Activated CD8-positive, alpha-beta memory T cell treated with anti-CD3 and anti-CD28 coated beads, Interleukin-2, amount 10 ng/mL, durations not matched to agents 7 days and 5 days (primary cell): Measurements from ENCODE around the gene SOX21. TPM values are rescaled to one million over a fixed set of nuclear protein-coding genes. Genes with fewer than 3 reads are reported as not detected.

Experiments
- ATAC-seq: fragments of 150-1000 bp; cut with Tn5 transposase; one replicate; pipeline ENCODE4 v1.10.0; 2021; ENCODE audit warnings: moderate library complexity
- CTCF ChIA-PET: fragments of 350-600 bp; sonication (Branson Sonifier 250); formaldehyde crosslinking; loops from one replicate; lab custom pipeline; 2021; ENCODE audit warnings: antibody characterized with exemption; lab: Charles Lee
- DNase-seq: peaks from one replicate; pipeline ENCODE4 v3.0.0-alpha.2; 2020
- H3K27ac Mint-ChIP-seq: one replicate; pipeline ENCODE4 v1.8.0; 2021; ENCODE audit warnings: mild to moderate bottlenecking, mixed read lengths
- H3K27me3 Mint-ChIP-seq: one replicate; pipeline ENCODE4 v1.8.0; 2021; ENCODE audit warnings: mixed read lengths
- H3K36me3 Mint-ChIP-seq: one replicate; pipeline ENCODE4 v1.8.0; 2021; ENCODE audit warnings: mild to moderate bottlenecking, mixed read lengths
- H3K4me1 Mint-ChIP-seq: one replicate; pipeline ENCODE4 v1.8.0; 2021; ENCODE audit warnings: mixed read lengths
- H3K4me3 Mint-ChIP-seq: one replicate; pipeline ENCODE4 v1.8.0; 2021; ENCODE audit warnings: mild to moderate bottlenecking, moderate library complexity, mixed read lengths
- H3K9me3 Mint-ChIP-seq: one replicate; pipeline ENCODE4 v1.8.0; 2022; ENCODE audit warnings: low read depth, mixed read lengths
- total RNA-seq, 2 experiments: library from RNA; stranded (reverse); gene quantifications; one replicate each; pipeline ENCODE4 v1.2.3, GENCODE V29; 2021

The SOX21 gene
- total RNA-seq, 2 experiments from 2014 or later, result not detected

DNA sequence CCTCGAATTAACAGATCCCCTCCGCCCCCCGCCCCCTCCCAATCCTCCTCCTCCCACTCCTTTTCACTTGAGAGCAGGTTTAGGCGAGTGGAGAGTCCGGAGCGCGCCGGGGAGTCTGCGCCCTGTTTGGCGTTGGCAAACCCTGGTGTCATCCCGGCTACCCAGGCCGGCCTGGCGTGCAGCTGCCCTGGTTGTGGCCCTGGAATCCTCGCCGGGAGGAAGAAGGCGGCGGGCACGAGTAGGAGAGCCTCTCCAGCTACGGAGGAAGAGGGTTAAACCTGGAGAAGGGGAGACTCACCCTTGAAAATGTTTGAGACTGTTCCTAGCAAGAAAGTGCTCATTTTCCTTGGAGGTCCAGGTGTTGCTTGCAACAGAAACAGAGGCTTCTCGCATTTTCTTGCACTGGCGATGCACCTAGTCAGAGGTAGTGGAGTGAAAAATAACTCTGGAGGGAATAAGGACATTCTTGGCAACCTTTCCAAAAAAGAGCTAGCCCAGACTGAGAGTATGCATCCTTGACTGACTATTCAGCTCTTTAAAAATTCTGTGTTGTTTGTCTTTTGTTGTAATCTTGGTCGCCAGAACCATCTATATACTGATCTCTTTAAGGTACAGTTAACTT is 1.3 kb upstream of the SOX21 start:
- Mint-ChIP-seq H3K4me1 (peaks cover 12% of the 10 kb centered on the region), H3K27ac (peak overlapping the region; percentile 28), H3K4me3 (no peak overlapping the region), H3K27me3 (peaks cover 75% of the 10 kb centered on the region), H3K9me3 (no peaks in the 10 kb centered on the region), H3K36me3 (no peaks in the 10 kb centered on the region)
- no peak for ATAC-seq
- CTCF ChIA-PET, result no interaction called here
- no peak for DNase-seq

DNA sequence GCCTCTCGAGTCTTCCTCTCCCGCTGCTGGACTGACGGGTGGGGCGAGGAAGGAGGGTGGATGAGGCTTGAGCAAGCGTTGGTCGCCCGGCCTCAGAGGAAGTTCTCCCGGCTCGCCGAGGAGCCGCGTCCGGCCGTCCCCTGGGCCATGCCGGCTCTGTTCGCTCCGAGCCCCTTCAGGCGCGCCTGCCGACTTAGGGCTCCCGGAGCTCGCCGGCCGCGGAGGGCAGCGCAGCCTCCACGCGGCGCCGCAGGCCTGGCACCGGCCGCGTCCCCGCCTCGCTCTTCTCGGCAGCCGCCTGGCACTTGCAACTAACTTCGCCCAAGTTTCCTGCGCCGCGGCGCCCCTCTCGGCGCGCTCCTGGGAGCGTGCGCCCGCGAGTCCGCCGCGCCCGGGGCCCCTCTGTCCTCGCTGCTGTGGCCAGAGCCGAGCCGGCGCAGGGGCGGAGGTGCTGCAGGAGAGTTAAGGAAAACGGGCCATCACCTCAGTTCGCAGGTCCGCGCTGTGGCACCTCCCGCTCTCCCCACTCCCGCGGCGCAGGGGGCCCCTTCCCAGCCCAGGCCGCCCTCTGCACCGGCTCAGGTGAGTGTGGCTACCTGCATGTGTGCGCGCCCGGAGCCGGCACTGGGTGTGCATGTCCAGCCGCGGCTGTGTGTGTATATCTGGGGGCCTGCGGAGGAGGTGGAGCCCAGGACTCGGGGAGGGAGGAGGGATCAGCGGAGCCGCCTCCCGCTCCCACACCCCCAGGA is 641 bp upstream of the SOX21 start:
- no peak for ATAC-seq
- Mint-ChIP-seq H3K9me3 (no peaks in the 10 kb centered on the region), H3K27me3 (peaks cover 81% of the 10 kb centered on the region), H3K27ac (no peak overlapping the region), H3K4me1 (peaks cover 12% of the 10 kb centered on the region), H3K4me3 (no peak overlapping the region), H3K36me3 (no peaks in the 10 kb centered on the region)
- CTCF ChIA-PET, result no interaction called here
- DNase-seq, result no peak

DNA sequence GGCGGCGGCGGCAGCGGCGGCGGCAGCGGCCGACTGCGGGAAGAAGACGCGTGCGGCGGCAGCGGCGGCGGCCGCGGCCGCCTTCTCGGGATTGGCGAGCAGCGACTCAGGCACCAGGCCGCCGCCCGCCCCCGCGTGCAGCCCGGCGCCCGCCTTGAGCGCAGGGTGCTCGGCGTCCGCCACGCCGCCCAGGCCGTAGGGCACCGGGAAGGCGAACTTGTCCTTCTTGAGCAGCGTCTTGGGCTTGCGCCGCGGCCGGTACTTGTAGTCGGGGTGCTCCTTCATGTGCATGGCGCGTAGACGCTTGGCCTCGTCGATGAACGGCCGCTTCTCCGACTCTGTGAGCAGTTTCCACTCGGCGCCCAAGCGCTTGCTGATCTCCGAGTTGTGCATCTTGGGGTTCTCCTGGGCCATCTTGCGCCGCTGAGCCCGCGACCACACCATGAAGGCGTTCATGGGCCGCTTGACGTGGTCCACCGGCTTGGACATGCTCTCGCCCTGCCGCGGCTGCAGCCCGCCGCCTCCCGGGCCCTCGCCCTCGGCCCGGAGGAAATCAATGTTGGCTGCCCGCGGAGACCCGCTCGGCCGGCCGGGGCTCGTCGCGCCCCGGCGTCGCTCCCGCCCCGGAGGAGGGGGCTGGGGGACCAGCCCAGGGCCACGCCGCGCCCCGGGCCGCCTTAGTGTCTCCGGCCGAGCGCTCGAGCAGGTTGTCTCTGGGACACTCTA is 621 bp downstream of the SOX21 start:
- Mint-ChIP-seq H3K9me3 (no peaks in the 10 kb centered on the region), H3K4me3 (no peak overlapping the region), H3K27me3 (peaks cover 83% of the 10 kb centered on the region), H3K4me1 (peaks cover 16% of the 10 kb centered on the region), H3K36me3 (peaks cover 2% of the 10 kb centered on the region), H3K27ac (no peak overlapping the region)
- DNase-seq, result no peak
- peak; percentile 30 for ATAC-seq
- CTCF ChIA-PET, result no interaction called here

DNA sequence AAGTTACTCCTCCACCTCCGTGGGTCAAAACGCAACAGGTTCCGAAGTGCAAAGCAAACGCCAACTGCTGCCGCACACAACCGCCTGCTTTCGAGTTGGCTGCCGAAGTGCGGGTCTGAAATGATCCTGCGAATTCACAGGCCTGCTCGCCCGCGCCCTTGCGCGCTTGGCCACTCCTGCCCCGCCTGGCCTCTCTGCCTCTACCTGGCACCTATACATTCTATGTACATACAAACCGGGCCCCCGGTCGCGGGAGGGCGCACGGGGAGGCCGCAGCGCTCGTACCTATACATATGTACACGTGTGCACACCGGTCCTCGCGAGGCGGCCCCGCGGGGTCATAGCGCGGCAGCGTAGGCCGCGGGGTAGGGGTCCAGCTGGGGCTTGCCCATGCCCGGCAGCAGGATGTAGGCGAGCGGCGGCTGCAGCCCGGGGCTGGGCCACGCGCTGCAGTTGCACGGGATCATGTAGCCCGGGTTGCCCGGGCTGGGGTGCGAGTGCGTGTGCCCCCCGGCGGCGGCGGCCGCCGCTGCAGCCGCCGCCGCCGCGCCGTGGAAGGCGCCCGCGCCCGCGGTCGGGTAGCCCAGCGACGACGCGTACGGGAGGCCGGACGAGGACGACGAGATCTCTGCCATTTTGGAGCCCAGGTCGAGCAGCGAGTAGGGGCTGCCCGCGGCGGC is 1.3 kb downstream of the SOX21 start:
- Mint-ChIP-seq H3K36me3 (peaks cover 2% of the 10 kb centered on the region), H3K9me3 (no peaks in the 10 kb centered on the region), H3K27me3 (peaks cover 83% of the 10 kb centered on the region), H3K27ac (no peak overlapping the region), H3K4me1 (peaks cover 16% of the 10 kb centered on the region), H3K4me3 (peak overlapping the region; percentile 11)
- DNase-seq (no peak), ATAC-seq (peak; percentile 49)
- CTCF ChIA-PET, result no interaction called here

DNA sequence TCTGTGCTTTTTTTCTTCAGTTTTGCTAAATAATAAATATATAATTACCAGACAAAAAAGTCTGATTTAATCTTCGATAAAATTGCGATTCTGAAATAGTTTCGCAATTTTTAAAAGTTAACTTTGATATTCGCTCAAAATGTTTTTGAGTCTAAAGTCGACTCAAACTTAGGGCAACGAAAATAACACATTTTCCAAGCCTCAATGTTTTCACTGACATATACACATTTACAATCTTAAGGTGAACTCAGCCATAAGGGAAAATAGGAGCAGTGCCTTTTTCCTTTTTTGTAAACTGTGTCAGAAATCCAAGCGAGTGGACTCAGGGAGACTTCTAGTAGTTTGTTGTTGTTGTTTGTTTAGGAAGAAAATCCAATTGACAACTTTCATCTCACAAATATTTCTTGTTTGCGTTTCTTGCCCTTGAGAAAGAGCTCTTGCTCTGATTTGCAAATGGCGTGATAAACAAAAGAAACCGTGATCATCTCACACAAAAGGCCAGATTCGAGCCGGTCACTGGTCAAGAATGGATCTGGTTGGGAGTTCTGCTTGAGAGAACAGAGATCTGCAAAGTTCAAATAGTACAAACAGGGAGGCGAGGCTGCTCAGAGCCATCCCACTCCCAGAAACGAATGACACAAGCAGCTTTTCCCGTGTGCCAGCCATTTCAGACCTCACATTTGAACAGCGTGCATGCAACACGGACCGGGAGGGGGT is 2.1 kb downstream of the SOX21 start:
- H3K4me3 Mint-ChIP-seq, result peak overlapping the region; percentile 37
- DNase-seq (no peak), ATAC-seq (no peak)
- CTCF ChIA-PET, result no interaction called here
- peak overlapping the region; percentile 68 for H3K27ac Mint-ChIP-seq
- peaks cover 2% of the 10 kb centered on the region for H3K36me3 Mint-ChIP-seq
- peaks cover 16% of the 10 kb centered on the region for H3K4me1 Mint-ChIP-seq
- no peaks in the 10 kb centered on the region for H3K9me3 Mint-ChIP-seq
- peaks cover 83% of the 10 kb centered on the region for H3K27me3 Mint-ChIP-seq

DNA sequence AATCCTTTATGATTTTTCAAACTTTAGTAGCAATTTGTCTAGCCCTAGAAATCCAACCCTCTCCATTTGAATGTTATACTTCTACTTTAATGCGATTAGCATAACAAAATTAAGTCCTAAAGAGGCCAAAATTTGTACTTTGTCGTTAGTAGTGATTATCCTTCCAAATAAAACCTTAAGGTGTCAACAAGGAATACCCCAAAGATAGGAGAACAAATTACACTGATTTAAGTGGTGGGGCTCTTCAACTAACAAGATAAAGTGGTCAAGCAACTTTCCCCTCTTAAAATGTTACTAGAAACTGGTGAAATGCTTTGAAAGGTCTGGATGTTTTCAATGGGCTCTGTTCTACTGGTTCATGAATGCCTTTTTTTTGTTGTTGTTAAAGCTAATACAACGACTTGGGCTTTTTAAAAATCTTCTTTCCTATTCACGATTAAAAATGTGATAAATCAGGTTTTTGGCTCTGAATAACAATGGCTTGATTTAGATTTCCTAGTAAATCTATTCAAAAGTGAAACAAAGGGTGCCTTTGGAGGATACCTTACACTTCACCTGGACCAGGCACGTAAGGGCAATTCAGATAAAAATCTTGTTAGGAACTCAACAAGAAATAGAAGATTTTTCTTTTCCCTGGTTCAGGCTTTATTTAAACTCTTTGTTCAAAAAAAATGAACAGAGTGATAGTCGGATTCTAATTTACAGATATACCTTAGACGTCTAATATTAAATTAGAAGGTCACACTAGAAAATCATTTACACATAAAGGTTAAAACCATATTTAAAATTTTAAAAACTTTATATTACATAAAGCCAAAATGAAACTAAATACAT is 3.1 kb downstream of the SOX21 start:
- Mint-ChIP-seq H3K4me1 (peaks cover 16% of the 10 kb centered on the region), H3K36me3 (peaks cover 2% of the 10 kb centered on the region), H3K27me3 (peaks cover 83% of the 10 kb centered on the region), H3K4me3 (no peak overlapping the region), H3K27ac (no peak overlapping the region), H3K9me3 (no peaks in the 10 kb centered on the region)
- ATAC-seq (no peak), DNase-seq (no peak)
- CTCF ChIA-PET, result no interaction called here

DNA sequence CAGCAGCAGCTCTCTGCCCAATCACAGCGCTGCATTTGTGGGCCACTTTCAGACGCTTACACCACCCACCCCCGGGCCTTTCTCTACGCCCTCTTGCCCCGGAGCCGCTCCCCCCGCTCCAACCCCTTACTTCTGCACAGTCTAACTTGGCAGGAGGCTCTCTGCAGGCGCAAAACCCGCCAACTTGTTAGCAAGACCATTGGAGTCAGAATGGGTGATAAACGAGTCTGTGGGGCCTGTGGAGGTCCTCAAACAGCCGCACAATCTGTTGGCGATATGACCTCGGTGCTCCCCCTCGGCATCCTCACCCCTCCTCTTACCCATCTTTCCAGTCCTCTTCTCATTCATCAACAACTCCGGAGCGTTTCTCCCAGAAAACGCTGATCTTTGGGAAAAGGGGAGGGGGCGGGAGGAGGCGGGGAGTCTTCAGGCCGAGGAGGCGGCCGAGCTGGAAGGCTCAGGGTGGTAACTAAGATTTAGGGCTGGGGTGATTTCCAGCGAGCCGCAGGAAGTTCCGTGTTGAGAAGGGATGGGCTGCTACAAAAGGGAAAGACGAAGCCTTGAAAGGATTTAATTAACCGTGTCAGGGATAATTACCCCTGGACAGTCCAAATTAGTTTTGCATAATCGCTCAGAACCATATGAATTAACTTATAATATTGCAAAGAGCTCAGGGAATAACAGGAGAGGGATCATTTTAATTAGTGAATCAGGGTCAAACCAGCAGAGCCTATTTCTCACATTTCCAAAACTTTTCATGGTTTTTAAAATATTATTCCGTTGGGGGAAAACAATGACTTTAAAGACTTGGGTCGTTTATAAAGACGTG is 4.1 kb downstream of the SOX21 start:
- CTCF ChIA-PET, result no interaction called here
- DNase-seq, result no peak
- H3K4me3 Mint-ChIP-seq, result no peak overlapping the region

DNA sequence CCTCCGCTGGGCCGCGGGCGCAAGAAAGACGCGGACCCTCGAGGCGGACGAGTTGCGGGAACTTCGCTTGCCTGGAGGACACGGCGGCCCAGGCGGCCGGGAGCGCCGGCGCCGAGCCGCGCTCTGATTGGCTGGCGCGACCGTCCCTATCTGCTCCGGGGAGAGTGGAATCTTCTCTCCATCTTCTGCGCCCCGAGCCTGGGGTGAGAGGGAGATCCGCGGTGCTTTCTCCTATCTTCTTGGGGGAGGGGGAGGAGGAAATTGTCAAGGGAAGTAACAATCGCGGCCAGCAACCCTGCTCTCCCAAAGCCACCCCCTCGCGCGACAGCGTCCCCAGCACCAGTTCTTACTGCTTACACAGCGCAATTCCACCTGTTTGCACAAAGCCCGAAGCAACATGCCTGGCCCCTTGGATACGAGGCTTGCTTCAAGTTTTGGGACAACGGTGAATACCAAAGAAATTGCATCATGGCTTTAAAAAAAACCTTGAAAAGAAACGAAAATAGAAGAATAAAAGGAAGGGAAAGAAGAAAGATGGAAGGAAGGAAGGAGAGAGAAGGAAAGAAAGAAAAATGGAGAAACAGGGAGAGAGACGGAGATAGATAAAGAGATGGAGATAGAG is 4.8 kb downstream of the SOX21 start:
- H3K36me3 Mint-ChIP-seq, result peaks cover 2% of the 10 kb centered on the region
- H3K4me1 Mint-ChIP-seq, result peaks cover 16% of the 10 kb centered on the region
- peak overlapping the region; percentile 36 for H3K27ac Mint-ChIP-seq
- H3K4me3 Mint-ChIP-seq, result no peak overlapping the region
- no peak for DNase-seq
- H3K9me3 Mint-ChIP-seq, result no peaks in the 10 kb centered on the region
- no peak for ATAC-seq
- peaks cover 90% of the 10 kb centered on the region for H3K27me3 Mint-ChIP-seq
- CTCF ChIA-PET, result no interaction called here

More for the DNA sequence above, 4.1 kb downstream of the SOX21 start:
- peaks cover 85% of the 10 kb centered on the region for H3K27me3 Mint-ChIP-seq
- peak overlapping the region; percentile 7 for H3K27ac Mint-ChIP-seq
- ATAC-seq, result no peak
- H3K9me3 Mint-ChIP-seq, result no peaks in the 10 kb centered on the region
- peaks cover 2% of the 10 kb centered on the region for H3K36me3 Mint-ChIP-seq
- H3K4me1 Mint-ChIP-seq, result peaks cover 16% of the 10 kb centered on the region

DNA sequence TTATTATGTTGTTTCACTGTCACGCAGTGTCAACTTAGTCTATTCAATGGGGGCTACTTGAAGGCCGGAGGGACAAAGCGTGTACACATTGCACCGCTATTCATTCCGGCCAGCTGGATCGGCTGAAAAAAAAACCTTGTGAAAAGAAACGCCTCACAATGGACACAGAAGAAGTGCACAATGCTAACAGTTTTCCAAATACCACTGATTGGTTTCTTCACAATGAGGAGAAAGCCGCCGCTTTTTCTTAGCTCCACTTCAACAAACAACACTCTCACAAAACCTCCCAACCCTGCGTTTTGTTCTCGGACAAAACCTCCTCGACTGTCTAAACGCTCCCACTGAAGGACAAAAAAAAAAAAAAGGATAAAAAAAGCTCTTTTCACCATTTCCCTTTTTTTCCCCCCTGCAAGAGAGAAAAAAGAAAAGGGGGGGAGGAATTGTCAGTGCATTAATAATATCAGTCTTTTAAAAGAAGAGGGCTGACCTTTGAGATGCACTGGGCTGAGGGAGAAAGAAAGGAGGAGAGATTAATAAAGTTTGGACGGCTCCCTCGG is 5.4 kb downstream of the SOX21 start:
- peaks cover 13% of the 10 kb centered on the region for H3K4me1 Mint-ChIP-seq
- peaks cover 2% of the 10 kb centered on the region for H3K36me3 Mint-ChIP-seq
- H3K27ac Mint-ChIP-seq, result no peak overlapping the region
- no peak for ATAC-seq
- H3K27me3 Mint-ChIP-seq, result peaks cover 91% of the 10 kb centered on the region
- no peak for DNase-seq
- H3K4me3 Mint-ChIP-seq, result no peak overlapping the region
- H3K9me3 Mint-ChIP-seq, result no peaks in the 10 kb centered on the region
- CTCF ChIA-PET, result no interaction called here

DNA sequence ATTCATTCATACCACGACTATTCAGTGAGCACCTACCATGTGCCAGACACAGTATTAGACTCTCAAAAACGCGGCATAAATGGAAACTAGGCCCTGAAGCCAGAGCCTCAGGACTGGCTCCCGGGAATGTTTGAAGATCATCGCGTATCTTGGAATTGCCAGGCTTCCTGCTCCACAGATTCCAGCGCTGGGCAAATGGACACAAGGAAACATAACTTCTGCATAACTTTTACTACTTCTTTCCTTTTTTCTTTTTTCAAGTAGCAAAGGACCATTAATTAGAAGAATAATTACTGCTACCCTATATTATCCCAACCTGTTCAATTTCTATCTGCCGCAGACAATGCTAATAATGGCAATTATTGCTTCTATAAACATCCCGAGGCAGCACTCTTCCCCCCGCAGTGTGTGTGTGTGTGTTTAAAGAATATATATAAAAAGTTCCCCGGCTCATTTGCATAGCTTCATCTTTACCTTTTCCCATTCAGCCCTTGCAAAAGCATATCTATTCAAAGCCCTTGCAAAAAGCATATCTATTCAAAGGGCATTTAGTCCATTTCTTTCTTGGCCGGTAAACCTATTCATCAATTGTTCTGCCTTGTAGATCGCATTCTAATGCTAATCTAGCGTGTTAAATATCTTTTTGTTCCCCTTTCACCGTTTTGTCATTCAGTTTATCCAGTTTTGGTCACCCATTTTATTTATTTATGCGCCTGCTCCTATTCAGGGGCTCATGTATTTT is 6.1 kb downstream of the SOX21 start:
- no peak overlapping the region for H3K4me3 Mint-ChIP-seq
- no peak for ATAC-seq
- peaks cover 95% of the 10 kb centered on the region for H3K27me3 Mint-ChIP-seq
- no peak for DNase-seq
- peaks cover 2% of the 10 kb centered on the region for H3K36me3 Mint-ChIP-seq
- H3K27ac Mint-ChIP-seq, result peak overlapping the region; percentile 47
- H3K9me3 Mint-ChIP-seq, result no peaks in the 10 kb centered on the region
- H3K4me1 Mint-ChIP-seq, result peaks cover 13% of the 10 kb centered on the region
- CTCF ChIA-PET, result no interaction called here
